GM19035 (cell line): ENCODE measurements around the gene ADRA2C.

Experiments used
- ATAC-seq: cut with Tn5 transposase; IDR thresholded peaks from one replicate; pipeline ENCODE4 v1.9.1; 2021; ENCODE audit not compliant: unreplicated experiment

Gene ADRA2C

GRCh38 chr4:3775005-3775404, 8.8 kb downstream of the ADRA2C start:
- no peak for ATAC-seq

- ATAC-seq, result no peak
These were observed 9.4 kb downstream of the ADRA2C start for GRCh38 chr4:3775576-3775975.

GRCh38 chr4:3776166-3777032, 10.2 kb downstream of the ADRA2C start:
- ATAC-seq, result no peak

- no peak for ATAC-seq
These were observed 10.8 kb downstream of the ADRA2C start for GRCh38 chr4:3777033-3777390.

GRCh38 chr4:3777669-3778068, 11.5 kb downstream of the ADRA2C start:
- no peak for ATAC-seq

- no peak for ATAC-seq
These were observed 13.3 kb downstream of the ADRA2C start for GRCh38 chr4:3779509-3779908.

GRCh38 chr4:3780347-3781171, 14.4 kb downstream of the ADRA2C start:
- ATAC-seq, result no peak

GRCh38 chr4:3781193-3781886, 15.2 kb downstream of the ADRA2C start:
- no peak for ATAC-seq

GRCh38 chr4:3781997-3782930, 16.1 kb downstream of the ADRA2C start:
- no peak for ATAC-seq

- no peak for ATAC-seq
These were observed 17.6 kb downstream of the ADRA2C start for GRCh38 chr4:3783693-3784306.

- no peak for ATAC-seq
These were observed 18.5 kb downstream of the ADRA2C start for GRCh38 chr4:3784454-3785291.

GRCh38 chr4:3785292-3785565, 19.0 kb downstream of the ADRA2C start:
- no peak for ATAC-seq

GRCh38 chr4:3786196-3786869, 20.1 kb downstream of the ADRA2C start:
- no peak for ATAC-seq

- ATAC-seq, result no peak
These were observed 21.5 kb downstream of the ADRA2C start for GRCh38 chr4:3787489-3788365.

- no peak for ATAC-seq
These were observed 22.1 kb downstream of the ADRA2C start for GRCh38 chr4:3788366-3788660.

- no peak for ATAC-seq
These were observed 23.4 kb downstream of the ADRA2C start for GRCh38 chr4:3789587-3789986.

GRCh38 chr4:3790006-3790561, 23.9 kb downstream of the ADRA2C start:
- ATAC-seq, result no peak

GRCh38 chr4:3791256-3791655, 25.1 kb downstream of the ADRA2C start:
- ATAC-seq, result no peak
